GM18873 (cell line): ENCODE data around the gene HAPSTR1.
"Not testable (repeated sequence)": the region's sequence is repeated elsewhere in the genome, so short reads cannot be mapped to it uniquely, and the experiment has no call there.

ENCODE experiments used
- ATAC-seq: cut with Tn5 transposase; IDR thresholded peaks from one replicate; pipeline ENCODE4 v1.9.1; 2021; ENCODE audit warnings: mild to moderate bottlenecking, moderate library complexity, moderate number of reproducible peaks; ENCODE audit not compliant: unreplicated experiment, low FRiP score

The HAPSTR1 gene

GRCh38 chr16:9070254-9070653, 21.2 kb upstream of the HAPSTR1 start:
- no peak for ATAC-seq

- ATAC-seq: no peak
These were observed 20.1 kb upstream of the HAPSTR1 start for GRCh38 chr16:9071377-9071776.

- ATAC-seq: no peak
These were observed 18.6 kb upstream of the HAPSTR1 start for GRCh38 chr16:9072806-9073341.

DNA sequence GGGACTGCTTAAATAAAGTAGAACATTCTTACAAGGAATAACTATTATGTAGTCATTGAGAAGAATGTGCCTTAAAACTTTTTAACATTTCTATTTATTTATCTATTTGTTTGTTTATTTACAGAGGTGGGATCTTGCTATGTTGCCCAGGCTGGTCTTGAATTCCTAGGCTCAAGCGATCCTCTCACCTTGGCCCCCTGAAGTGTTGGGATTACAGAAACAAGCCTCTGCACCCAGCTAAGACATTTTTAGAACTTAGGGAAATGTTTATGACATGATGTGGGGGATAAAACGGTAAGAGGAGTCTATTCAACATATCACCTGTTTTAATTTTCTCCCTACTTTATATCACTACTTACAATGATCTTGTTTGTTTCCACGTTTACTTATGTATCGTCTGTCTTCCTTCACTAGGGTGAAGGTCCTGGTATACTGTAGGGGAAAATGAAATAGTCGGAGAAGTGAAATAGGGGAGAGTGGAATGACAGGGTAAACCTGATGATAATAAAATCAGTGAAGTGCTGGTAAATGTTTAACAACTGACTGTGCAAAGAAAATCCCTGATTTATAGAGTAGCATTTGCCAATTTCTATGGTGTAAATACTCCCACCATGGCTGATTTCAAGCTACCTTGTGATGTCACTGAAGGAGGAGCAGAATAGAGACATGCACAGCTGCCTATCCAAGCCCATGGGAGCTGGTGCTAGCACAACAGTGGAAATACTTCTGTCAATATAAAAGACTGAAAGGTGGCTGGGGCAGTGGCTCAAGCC, 16.0 kb upstream of the HAPSTR1 start:
- no peak for ATAC-seq

DNA sequence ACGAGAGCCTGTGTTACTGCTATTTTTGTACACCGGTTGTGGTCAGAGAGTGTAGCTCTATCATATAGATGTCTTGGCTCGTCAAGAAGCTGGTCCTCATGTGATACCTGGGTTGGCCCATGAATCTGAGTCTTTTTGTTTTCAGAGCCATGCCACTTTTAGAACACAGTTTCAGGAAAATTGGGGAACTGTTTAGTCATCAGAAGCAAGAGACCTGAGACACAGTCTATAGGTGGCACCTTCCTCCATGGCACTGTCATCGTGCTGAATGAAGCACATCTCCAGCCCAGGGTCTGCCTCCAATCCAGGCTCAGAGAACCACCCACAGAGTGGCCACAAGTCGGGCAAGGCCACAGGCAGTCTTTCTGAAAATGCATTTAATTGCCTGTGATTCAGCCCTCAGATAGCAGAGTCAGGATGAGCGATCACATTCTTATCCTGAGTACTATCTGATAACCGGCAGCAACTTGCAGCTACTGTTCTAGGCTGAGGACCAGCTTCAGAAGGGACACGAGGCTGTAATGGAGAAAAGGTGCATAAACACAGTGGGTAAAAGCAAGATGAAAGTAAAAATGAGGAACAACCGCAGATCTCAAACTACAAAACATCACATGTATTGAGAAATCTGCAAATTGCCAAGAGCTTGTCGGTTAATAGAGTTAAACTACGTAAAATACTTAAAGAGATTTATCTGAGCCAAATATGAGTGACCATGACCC, 14.2 kb upstream of the HAPSTR1 start:
- no peak for ATAC-seq

- not testable (repeated sequence) for ATAC-seq
These were observed 12.7 kb upstream of the HAPSTR1 start for GRCh38 chr16:9078467-9079429.

DNA sequence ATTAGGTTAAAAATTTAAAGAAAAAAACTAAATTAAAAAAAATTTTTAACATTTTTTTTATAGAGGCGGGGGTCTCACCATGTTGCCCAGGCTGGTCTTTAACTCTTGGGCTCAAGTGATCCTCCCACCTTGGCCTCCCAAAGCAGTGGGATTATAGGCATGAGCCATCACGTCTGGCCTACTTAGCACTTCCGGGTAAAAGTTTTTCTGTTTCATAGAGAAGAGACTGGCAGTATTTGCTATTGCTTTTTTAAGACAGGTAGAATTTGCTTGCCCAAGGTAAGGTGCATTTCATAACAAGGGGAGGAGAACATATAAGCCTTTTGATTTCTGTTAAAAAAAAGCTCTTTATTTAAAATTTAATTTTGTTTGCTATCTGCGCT, 12.0 kb upstream of the HAPSTR1 start:
- no peak for ATAC-seq

- no peak for ATAC-seq
These were observed 10.3 kb upstream of the HAPSTR1 start for GRCh38 chr16:9081158-9081557.

DNA sequence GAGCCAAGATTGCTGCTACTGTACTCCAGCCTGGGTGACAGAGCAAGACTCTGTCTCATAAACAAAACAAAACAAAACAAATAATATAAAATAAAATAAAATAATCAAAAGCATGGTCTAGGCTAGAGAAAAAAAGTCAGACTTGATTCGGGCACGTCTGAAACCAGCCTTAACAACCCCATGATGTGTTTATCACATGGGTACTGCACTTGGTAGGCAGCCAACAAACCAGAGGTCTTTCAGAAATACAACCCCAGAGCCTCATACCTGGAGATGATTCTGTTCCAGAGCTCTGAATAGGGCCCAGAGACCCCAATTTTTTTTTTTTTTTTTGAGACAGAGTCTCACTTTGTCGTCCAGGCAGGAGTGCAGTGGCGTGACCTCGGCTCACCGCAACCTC, 9.6 kb upstream of the HAPSTR1 start:
- ATAC-seq: no peak

DNA sequence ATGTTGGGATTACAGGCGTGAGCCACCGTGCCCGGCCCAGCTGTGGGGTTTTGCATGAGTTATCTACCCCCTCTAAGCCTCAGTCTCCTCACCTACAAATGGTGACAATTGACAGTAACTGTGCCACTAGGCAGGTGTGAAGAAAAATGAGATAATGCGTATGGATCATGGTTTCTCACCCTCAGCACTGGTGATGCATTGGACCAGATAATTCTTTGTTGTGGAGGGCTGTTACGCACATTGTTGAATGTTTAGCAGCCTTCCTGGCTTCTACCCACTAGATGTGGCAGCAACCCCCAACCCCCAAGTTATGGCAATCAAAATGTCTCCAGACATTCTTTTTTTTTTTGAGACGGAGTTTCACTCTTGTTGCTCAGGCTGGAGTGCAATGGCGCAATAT, 9.0 kb upstream of the HAPSTR1 start:
- ATAC-seq: no peak

DNA sequence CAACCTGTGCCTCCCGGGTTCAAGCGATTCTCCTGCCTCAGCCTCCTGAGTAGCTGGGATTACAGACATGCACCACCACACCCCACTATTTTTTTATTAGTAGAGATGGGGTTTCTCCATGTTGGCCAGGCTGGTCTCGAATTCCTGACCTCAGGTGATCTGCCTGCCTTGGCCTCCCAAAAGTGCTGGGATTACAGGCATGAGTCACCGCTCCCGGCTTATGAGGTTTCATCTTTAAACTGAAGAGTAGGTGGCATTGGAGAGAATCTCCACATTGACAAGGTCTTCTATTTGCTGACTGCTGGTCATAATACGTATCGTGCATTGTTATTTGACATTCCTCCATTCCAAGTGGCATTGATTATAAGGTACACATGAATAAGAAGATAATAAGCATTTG, 3.7 kb upstream of the HAPSTR1 start:
- ATAC-seq: not testable (repeated sequence)

- ATAC-seq: no peak
These were observed 2.6 kb upstream of the HAPSTR1 start for GRCh38 chr16:9088848-9089247.

DNA sequence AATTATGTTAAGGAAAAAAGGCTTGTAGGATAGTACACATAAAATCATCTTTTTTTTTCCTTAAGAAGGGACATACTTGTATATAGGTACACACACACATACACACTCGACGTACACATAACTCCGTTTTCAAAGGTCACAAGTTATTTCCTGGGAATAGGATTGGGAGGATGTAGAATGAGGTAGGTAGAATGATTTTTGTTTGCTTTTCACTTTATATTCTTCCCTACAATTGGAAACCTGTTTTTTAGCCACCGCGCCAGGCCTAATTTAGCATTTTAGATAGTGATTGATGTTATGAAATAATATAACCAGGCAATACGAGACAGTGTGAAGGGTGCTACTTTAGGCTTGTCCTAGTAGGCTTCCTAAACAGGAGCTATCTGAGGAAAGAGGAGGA, 1.8 kb upstream of the HAPSTR1 start:
- ATAC-seq: no peak

DNA sequence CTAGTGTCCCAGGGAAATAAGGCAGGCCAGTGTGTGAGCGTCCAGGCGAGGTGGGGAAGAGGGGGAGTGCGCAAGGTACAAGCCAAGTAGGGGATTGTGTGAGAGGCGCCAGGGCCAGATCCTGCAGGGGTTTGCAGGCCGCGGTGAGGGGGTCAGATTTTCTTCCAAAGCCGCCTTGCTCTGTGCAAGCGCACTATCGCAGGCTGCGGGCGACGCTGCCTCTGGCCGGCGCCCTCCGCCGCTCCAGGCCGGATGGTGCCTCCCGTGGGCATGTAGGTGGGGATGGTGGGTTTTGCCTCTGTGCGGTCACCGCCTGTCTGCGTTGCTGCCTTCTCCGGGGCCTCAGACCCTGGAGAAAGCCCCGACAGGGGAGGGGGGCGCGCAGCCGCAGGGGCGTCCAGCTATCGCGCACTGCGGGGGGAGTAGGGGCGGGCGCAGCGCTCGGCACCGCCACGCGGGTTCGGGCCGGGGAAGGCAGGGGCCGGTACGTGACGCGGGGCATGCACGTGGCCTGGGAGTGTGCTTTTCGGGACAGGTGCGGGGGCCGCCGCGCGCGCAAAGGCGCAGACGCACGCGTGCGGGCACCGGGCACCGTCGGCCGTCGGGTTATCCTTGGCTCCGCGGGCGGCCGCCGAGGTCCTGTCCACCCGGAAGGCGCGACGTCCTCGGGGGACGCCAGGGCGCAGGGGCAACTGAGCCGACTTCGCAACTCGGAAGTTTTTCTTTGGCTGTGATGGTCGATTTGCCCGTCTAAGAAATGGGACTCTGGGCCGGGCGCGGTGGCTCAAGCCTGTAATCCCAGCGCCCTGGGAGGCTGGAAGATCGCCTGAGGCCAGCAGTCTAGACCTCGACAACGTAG, 1.1 kb upstream of the HAPSTR1 start:
- peak; percentile 3 for ATAC-seq

DNA sequence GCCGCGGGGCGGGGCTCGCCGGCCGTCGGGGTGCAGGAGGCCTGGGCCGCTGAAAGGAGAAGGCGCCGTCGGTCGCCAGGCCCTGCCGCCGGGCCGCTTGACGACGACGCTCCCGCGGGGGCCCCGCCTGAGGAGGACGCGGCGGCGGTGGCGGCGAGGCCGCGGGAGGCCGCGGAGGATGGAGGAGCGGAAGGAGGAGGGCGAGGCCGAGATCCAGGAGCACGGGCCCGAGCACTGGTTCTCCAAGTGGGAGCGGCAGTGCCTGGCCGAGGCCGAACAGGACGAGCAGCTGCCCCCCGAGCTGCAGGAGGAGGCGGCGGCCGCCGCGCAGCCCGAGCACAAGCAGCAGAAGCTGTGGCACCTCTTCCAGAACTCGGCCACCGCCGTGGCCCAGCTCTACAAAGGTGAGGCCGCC, 430 bp downstream of the HAPSTR1 start:
- peak; percentile 16 for ATAC-seq

- peak; percentile 5 for ATAC-seq
These were observed 986 bp downstream of the HAPSTR1 start for GRCh38 chr16:9092282-9092977.

DNA sequence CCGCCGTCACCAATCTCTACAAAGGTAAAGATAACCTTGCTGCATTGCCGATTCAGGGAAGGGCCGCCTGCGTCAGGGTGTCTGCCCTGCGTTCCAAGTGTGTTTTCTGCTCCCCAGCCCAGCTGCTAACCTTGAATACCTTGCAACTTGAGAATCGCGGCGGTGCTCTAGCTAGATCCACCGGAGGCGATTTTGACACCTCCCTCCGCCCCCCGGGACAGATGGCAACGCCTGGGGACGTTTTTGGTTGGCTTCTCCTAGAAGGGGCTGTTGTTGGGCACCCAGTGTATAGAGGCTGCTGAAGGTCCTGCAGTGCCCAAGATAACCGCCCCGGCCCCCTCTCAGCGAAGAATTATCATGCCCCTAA, 1.5 kb downstream of the HAPSTR1 start:
- no peak for ATAC-seq

- no peak for ATAC-seq
These were observed 2.8 kb downstream of the HAPSTR1 start for GRCh38 chr16:9094011-9094846.
